H1 (cell line): Measurements from ENCODE around the gene DELE1. TPM values are rescaled to one million over a fixed set of nuclear protein-coding genes. Genes with fewer than 3 reads are reported as not detected.
A peak's percentile ranks its signal among the peaks of the same experiment; 100 is the strongest.

ENCODE experiments used
- CTCF ChIA-PET: fragments of 300-600 bp; sonication (Branson Sonifier 250); formaldehyde crosslinking; loops from one replicate; lab custom pipeline; 2021; ENCODE audit not compliant: partially characterized antibody; lab: Charles Lee
- POLR2A ChIA-PET: fragments of 300-600 bp; sonication (Branson Sonifier 250); formaldehyde crosslinking; loops from one replicate; lab custom pipeline; 2021; ENCODE audit warnings: inconsistent platforms; ENCODE audit not compliant: partially characterized antibody; lab: Charles Lee
- DNase-seq, 2 experiments: peaks; one replicate each; pipeline versions ENCODE4 v3.0.0 to v3.0.0-alpha.2; 2010 to 2022; ENCODE audit warnings: low spot score in 2 of 2, low read depth in 1 of 2, mixed read lengths in 1 of 2
- FAIRE-seq: peaks from 2 replicates; lab custom pipeline; 2011; peaks lifted over from hg19 to GRCh38; lab: Jason Lieb, UNC
- H2AFZ ChIP-seq: 2 replicates; pipeline ENCODE4 v1.8.1; 2012; ENCODE audit warnings: low read length, inconsistent platforms
- H2AK5ac ChIP-seq: 2 replicates; pipeline ENCODE4 v1.6.1; 2013; ENCODE audit warnings: low read depth, low read length
- H2BK120ac ChIP-seq: replicated peaks from 2 replicates; pipeline ENCODE3; 2013; ENCODE audit warnings: low read depth, low read length, inconsistent platforms
- H2BK12ac ChIP-seq: 2 replicates; pipeline ENCODE4 v1.6.1; 2013; ENCODE audit warnings: low read depth, low read length
- H2BK15ac ChIP-seq: 2 replicates; pipeline ENCODE4 v1.6.1; 2013; ENCODE audit warnings: low read length
- H2BK20ac ChIP-seq: 2 replicates; pipeline ENCODE4 v1.6.1; 2013; ENCODE audit warnings: low read length
- H2BK5ac ChIP-seq: 2 replicates; pipeline ENCODE4 v1.6.1; 2013; ENCODE audit warnings: low read depth, low read length
- H3K14ac ChIP-seq: 2 replicates; pipeline ENCODE4 v1.6.1; 2013; ENCODE audit warnings: inconsistent platforms; ENCODE audit not compliant: insufficient read length
- H3K18ac ChIP-seq: 2 replicates; pipeline ENCODE4 v1.6.1; 2013; ENCODE audit warnings: low read length; ENCODE audit errors: extremely low read depth
- H3K23ac ChIP-seq: 2 replicates; pipeline ENCODE4 v1.6.1; 2013; ENCODE audit warnings: inconsistent platforms; ENCODE audit not compliant: insufficient read length
- H3K23me2 ChIP-seq: 2 replicates; pipeline ENCODE4 v1.6.1; 2013; ENCODE audit warnings: low read depth, low read length
- H3K27ac ChIP-seq: 2 replicates; pipeline ENCODE4 v1.6.1; 2011; ENCODE audit warnings: low read depth, low read length, inconsistent platforms
- H3K27me3 ChIP-seq, 4 experiments: replicated peaks in 1 of 4; 1 replicate in 1 of 4; 2 replicates in 3 of 4; pipeline versions ENCODE4 v1.6.1 to v1.8.1; 2011 to 2013; ENCODE audit warnings: low read length in 3 of 4, mild to moderate bottlenecking in 3 of 4, inconsistent platforms in 2 of 4, mixed read lengths in 2 of 4, moderate library complexity in 1 of 4; ENCODE audit not compliant: control insufficient read depth in 3 of 4, insufficient read depth in 3 of 4; ENCODE audit errors: extremely low read depth in 1 of 4
- H3K36me3 ChIP-seq, 4 experiments: 2 replicates each; pipeline versions ENCODE4 v1.6.1 to v1.8.1; 2011 to 2013; ENCODE audit warnings: mild to moderate bottlenecking in 4 of 4, low read length in 3 of 4, moderate library complexity in 2 of 4, control low read depth in 1 of 4, inconsistent platforms in 1 of 4; ENCODE audit not compliant: insufficient read depth in 4 of 4, control insufficient read depth in 2 of 4
- H3K4ac ChIP-seq: replicated peaks from 2 replicates; pipeline ENCODE3; 2013; ENCODE audit warnings: low read length, low read depth, mixed read lengths, inconsistent platforms; ENCODE audit not compliant: insufficient read length
- H3K4me1 ChIP-seq, 4 experiments: replicated peaks in 1 of 4; 1 replicate in 1 of 4; 2 replicates in 3 of 4; pipeline versions ENCODE4 v1.6.1 to v1.8.1; 2011 to 2013; ENCODE audit warnings: low read length in 3 of 4, inconsistent platforms in 2 of 4, mixed read lengths in 1 of 4; ENCODE audit not compliant: insufficient read depth in 4 of 4, control insufficient read depth in 3 of 4
- H3K4me2 ChIP-seq, 2 experiments: 2 replicates each; pipeline versions ENCODE4 v1.6.1 to v1.8.1; 2011 to 2013; ENCODE audit warnings: low read depth in 2 of 2, low read length in 2 of 2, control low read depth in 1 of 2, inconsistent platforms in 1 of 2, mild to moderate bottlenecking in 1 of 2; ENCODE audit not compliant: insufficient read depth in 1 of 2
- H3K4me3 ChIP-seq, 4 experiments: fragments of 200-600, 300-600 bp in 1 of 4; sonication (generic), shearing (Covaris generic), sonication (Bioruptor Twin) in 1 of 4; 2 replicates each; pipeline versions ENCODE4 v1.5.1 to v1.8.1; 2011 to 2016; ENCODE audit warnings: low read length in 4 of 4, low read depth in 3 of 4, control low read depth in 2 of 4, inconsistent platforms in 2 of 4, mild to moderate bottlenecking in 2 of 4, mixed read lengths in 1 of 4, moderate library complexity in 1 of 4; ENCODE audit not compliant: insufficient read depth in 2 of 4; ENCODE audit errors: extremely low read depth in 1 of 4
- H3K56ac ChIP-seq: replicated peaks from 2 replicates; pipeline ENCODE3; 2013; ENCODE audit warnings: low read depth, mild to moderate bottlenecking, mixed read lengths, low read length, inconsistent platforms; ENCODE audit not compliant: insufficient read length
- H3K79me1 ChIP-seq: 2 replicates; pipeline ENCODE4 v1.6.1; 2013; ENCODE audit warnings: low read depth, low read length, control low read depth
- H3K79me2 ChIP-seq, 2 experiments: 2 replicates each; pipeline versions ENCODE4 v1.6.1 to v1.8.1; 2012 to 2013; ENCODE audit warnings: low read length in 2 of 2, mild to moderate bottlenecking in 2 of 2, inconsistent platforms in 1 of 2; ENCODE audit not compliant: insufficient read depth in 2 of 2, control insufficient read depth in 1 of 2
- H3K9ac ChIP-seq, 4 experiments: replicated peaks in 1 of 4; 1 replicate in 1 of 4; 2 replicates in 3 of 4; pipeline versions ENCODE4 v1.6.1 to v1.8.1; 2011 to 2013; ENCODE audit warnings: low read depth in 3 of 4, low read length in 3 of 4, control low read depth in 2 of 4, mild to moderate bottlenecking in 2 of 4, moderate library complexity in 2 of 4, inconsistent platforms in 1 of 4; ENCODE audit errors: extremely low read depth in 1 of 4
- H3K9me3 ChIP-seq, 2 experiments: 2 replicates each; pipeline versions ENCODE4 v1.6.1 to v1.8.1; 2012 to 2013; ENCODE audit warnings: mild to moderate bottlenecking in 2 of 2, moderate library complexity in 2 of 2, control low read depth in 1 of 2, inconsistent platforms in 1 of 2, low read depth in 1 of 2, low read length in 1 of 2, mixed read lengths in 1 of 2; ENCODE audit not compliant: insufficient read depth in 2 of 2
- H4K20me1 ChIP-seq, 2 experiments: replicated peaks in 1 of 2; 2 replicates each; pipeline versions ENCODE3 to v1.8.1; 2011 to 2013; ENCODE audit warnings: inconsistent platforms in 2 of 2, low read length in 2 of 2, mild to moderate bottlenecking in 1 of 2; ENCODE audit not compliant: insufficient read depth in 2 of 2, control insufficient read depth in 1 of 2
- H4K5ac ChIP-seq: 2 replicates; pipeline ENCODE4 v1.6.1; 2013; ENCODE audit warnings: low read length, low read depth, mixed read lengths, inconsistent platforms; ENCODE audit not compliant: insufficient read length
- H4K8ac ChIP-seq: 2 replicates; pipeline ENCODE4 v1.8.0; 2013; ENCODE audit warnings: mild to moderate bottlenecking, moderate library complexity, low read length, inconsistent platforms; ENCODE audit not compliant: insufficient read depth; ENCODE audit errors: extremely low read depth
- H4K91ac ChIP-seq: replicated peaks from 2 replicates; pipeline ENCODE3; 2013; ENCODE audit warnings: low read length, mixed read lengths, inconsistent platforms; ENCODE audit not compliant: insufficient read length
- GTF2F1 ChIP-seq: IDR thresholded peaks from 2 replicates; pipeline ENCODE4 v1.6.1; 2012; ENCODE audit warnings: low read depth, low read length, improper control_type of control experiment, borderline replicate concordance
- NRF1 ChIP-seq: IDR thresholded peaks from 2 replicates; pipeline ENCODE4 v1.6.1; 2011; ENCODE audit warnings: mild to moderate bottlenecking, low read depth, low read length, improper control_type of control experiment
- SP4 ChIP-seq: IDR thresholded peaks from 2 replicates; pipeline ENCODE4 v1.6.1; 2012; ENCODE audit warnings: low read length, inconsistent platforms
- WGBS, 2 experiments: shearing (Covaris generic) in 1 of 2; methylation state at CpG; one replicate each; pipeline versions ENCODE4 v1.1.6 to v1.1.7; 2013 to 2015; ENCODE audit warnings: low lambda C conversion rate in 2 of 2, mixed read lengths in 2 of 2, inconsistent platforms in 1 of 2, low coverage in 1 of 2, missing lambda C conversion rate in 1 of 2; ENCODE audit not compliant: insufficient replicate concordance in 2 of 2, insufficient coverage in 1 of 2, insufficient read length in 1 of 2; ENCODE audit errors: extremely low coverage in 1 of 2, missing lambda C conversion rate in 1 of 2; 5-methylcytosine and 5-hydroxymethylcytosine counted together
- polyA plus RNA-seq, 7 experiments: library from polyadenylated mRNA; depleted of rRNA in 3 of 7; stranded (reverse) in 5 of 7; unstranded in 2 of 7; fragments of >200 nt in 5 of 7; fragments of 200-250 nt in 2 of 7; gene quantifications; 1 replicate in 5 of 7; 2 replicates in 1 of 7; 4 replicates in 1 of 7; pipeline versions ENCODE4 v1.2.1 to v1.2.3, GENCODE V29; 2011 to 2013; ENCODE audit warnings: missing spikeins in 2 of 7, mixed read lengths in 2 of 7
- total RNA-seq: library from RNA; stranded (reverse); fragmentation: NEBNext Ultra II Directional; extraction: Animal tissue kit (Norgen Biotek cat#: 25700); gene quantifications from 2 replicates; pipeline ENCODE4 v1.2.1, GENCODE V29; 2021

Gene DELE1
- total and polyA plus RNA-seq, 2 of the 8 experiments (the other 6 are each of a cell fraction or from before 2014, with no cell fraction given): 61.4 to 114 TPM

- Histone ChIP-seq H2BK20ac (peak overlapping the region; percentile 95), H3K79me1 (peaks cover 5% of the 10 kb centered on the region; the same call in 1 of the 2 replicates), H2BK120ac (no peak overlapping the region), H2AK5ac (peak overlapping the region; percentile 79; the same call in 1 of the 2 replicates), H3K36me3 (no peaks in the 10 kb centered on the region), H2BK15ac (peak overlapping the region; percentile 62; the same call in 1 of the 2 replicates), H2AFZ (no peak overlapping the region), H3K9ac (no peak overlapping the region), H3K4me1 (peaks cover 16 to 52% (median 36%) of the 10 kb centered on the region in 4 experiments), H4K8ac (peak overlapping the region; percentile 64), H2BK5ac (peak overlapping the region; percentile 46; the same call in 1 of the 2 replicates), H3K14ac (no peak overlapping the region), H4K5ac (no peak overlapping the region), H3K4ac (peak overlapping the region; percentile 19), H3K9me3 (no peaks in the 10 kb centered on the region), H4K20me1 (peaks cover 3 to 10% of the 10 kb centered on the region in 2 experiments), H3K18ac (peak overlapping the region; percentile 9; the same call in 1 of the 2 replicates), H3K27me3 (peaks cover 0 to 4% (median 0%) of the 10 kb centered on the region in 4 experiments; a peak in 1 of 7 replicates), H3K4me2 (peak overlapping the region; percentile 3 to 99; a peak in 2 of 4 replicates), H3K23ac (no peak overlapping the region), H3K23me2 (peaks cover 36% of the 10 kb centered on the region), H4K91ac (peak overlapping the region; percentile 70), H3K56ac (no peak overlapping the region), H2BK12ac (peak overlapping the region; percentile 63; the same call in 1 of the 2 replicates), H3K27ac (no peak overlapping the region), H3K79me2 (peaks cover 6 to 28% of the 10 kb centered on the region in 2 experiments), H3K4me3 (no peak overlapping the region)
- ChIA-PET POLR2A (interaction anchor here (0.8 to 13.5 kb wide), 19 partner anchors 9 to 636 kb away, joined by 3 to 210 read pairs (median 14); partner anchors contain the start of genes ARAP3 and DELE1), CTCF (interaction anchor here (0.8 to 10.7 kb wide), 52 partner anchors 9 to 316 kb away, joined by 3 to 273 read pairs (median 10); partner anchors contain the start of genes ARAP3, DELE1, PCDH12 and RNF14)
- WGBS, 2 experiments: 61% methylated on average over 7 of the region's 7 CpGs; no CpG with 5 or more reads in 1 of the 2 experiments
- no peak for FAIRE-seq
- no peak for DNase-seq
- TF ChIP-seq SP4: 0 out of 2 replicates have a peak, but pooled peaks have one; percentile 9
- TF ChIP-seq GTF2F1: no peak
- TF ChIP-seq NRF1: no peak
Observed at GRCh38 chr5:141879941-141880738, 43.5 kb upstream of the DELE1 start.
